Prostate gland (tissue), 2 donors: ENCODE measurements around the gene HYCC1.

Source experiments
- CTCF ChIP-seq, 4 experiments: fragments of 200-600 bp in 2 of 4; fragments of 450-650 bp in 2 of 4; sonication (generic) in 2 of 4; IDR thresholded peaks; 1 replicate in 3 of 4; 2 replicates in 1 of 4; pipeline ENCODE4 v1.5.1; 2016 to 2019; ENCODE audit warnings: antibody characterized with exemption in 4 of 4, mild to moderate bottlenecking in 2 of 4, moderate library complexity in 2 of 4
- POLR2A ChIP-seq: fragments of 450-650 bp; IDR thresholded peaks from one replicate; pipeline ENCODE4 v1.6.1; 2016; ENCODE audit warnings: antibody characterized with exemption, mild to moderate bottlenecking
- POLR2AphosphoS5 ChIP-seq: sonication (generic); formaldehyde crosslinking; IDR thresholded peaks from one replicate; pipeline ENCODE4 v1.6.1; 2017; ENCODE audit warnings: antibody characterized with exemption

- TF ChIP-seq CTCF (IDR thresholded peaks at IDR 0.05) (no peak), POLR2A (no peak), POLR2AphosphoS5 (no peak)
Observed at GRCh38 chr7:23044581-23044980, 30.7 kb upstream of the HYCC1 start.
